D341Med (cell line): Measurements from ENCODE around the gene BRI3.

Experiments used
- DNase-seq: peaks from one replicate; pipeline ENCODE4 v3.0.0; 2012; ENCODE audit warnings: low spot score

The BRI3 gene

DNA sequence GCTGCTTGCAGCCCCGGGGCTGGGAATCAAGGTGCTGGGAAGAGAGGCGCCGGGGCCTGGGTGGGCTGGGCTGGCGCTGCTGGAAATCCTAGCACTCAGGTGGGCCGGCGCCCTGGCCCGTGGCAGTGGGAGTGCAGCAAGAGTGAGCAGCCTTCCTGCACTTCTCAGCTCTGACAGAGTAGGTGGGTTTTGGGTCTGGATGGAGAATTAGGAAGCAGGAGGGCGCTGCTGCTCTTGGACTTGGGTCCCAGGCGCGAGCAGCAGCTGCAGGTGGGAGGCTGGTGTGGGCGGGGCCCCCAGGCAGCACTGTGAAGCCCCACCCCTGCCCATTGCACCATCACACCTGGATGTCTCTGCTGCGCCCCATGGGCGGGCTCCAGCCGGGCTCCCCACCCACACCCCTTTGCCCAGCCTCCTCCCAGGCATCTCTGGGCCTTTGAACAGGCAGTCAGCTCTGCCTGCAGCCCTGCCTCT, 6.0 kb downstream of the BRI3 start:
- DNase-seq = peak; percentile 43

DNA sequence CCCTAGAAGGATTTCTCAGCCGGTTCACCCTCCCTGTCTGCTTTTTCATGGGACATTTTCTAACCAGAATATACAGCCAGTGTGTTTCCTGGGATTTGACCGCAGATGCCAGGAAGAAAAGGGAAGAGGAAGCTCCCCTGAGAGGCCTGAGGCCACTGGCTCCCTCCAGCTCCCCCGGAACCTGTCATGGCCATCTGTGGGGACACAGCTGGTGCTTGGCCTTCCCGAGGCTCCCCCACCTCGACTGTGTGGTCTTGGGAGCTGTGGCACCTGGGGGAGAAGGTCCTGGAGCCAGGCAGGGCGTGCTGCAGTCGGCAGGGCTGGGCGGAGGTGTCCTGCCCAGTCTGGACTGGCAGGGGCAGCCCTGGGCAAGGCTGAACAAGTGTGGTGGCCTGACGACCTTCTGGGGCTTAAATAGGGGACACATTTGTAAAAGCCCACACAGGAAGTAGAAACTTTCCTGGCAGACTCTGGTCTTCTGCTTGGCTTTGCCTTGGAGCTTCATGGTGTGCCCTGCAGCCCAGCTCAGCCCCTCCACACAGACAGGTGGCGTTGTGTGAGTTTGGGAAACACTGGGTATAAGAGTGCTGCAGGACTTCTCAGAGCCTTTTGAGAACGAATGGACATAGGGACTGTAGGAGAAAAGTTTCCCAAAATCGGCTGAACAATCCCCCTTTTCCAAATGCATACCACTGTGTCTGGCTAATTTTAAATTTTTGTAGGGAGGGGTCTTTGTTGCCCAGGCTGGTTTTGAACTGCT, 6.8 kb downstream of the BRI3 start:
- DNase-seq = peak; percentile 25

DNA sequence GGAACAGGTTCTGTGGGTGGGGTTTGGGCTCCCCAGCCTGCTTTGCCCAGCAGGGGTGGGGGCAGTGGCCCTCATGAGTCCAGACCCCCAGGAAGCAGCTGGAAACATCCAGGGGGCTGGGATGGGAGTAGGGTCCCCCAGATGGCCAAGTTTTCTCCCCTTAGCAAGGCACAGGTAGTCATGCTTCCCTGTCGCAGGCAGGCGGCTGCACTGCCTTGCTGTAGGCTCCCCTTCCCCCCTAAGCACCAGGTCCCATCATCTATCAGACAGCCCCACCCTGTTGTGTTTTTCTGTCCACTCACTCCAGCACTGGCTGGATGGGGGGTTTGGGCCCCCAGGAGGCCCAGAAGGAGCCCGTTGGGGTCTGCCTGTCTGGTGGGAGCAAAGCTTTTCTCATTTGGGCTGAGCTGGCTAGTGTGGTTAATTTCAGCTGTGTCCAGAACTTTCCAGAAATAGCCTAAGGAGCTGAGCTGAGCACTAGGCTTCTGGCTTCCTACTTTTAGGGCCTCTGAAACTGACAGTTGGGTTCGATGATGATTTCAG, 7.9 kb downstream of the BRI3 start:
- DNase-seq = peak; percentile 16

DNA sequence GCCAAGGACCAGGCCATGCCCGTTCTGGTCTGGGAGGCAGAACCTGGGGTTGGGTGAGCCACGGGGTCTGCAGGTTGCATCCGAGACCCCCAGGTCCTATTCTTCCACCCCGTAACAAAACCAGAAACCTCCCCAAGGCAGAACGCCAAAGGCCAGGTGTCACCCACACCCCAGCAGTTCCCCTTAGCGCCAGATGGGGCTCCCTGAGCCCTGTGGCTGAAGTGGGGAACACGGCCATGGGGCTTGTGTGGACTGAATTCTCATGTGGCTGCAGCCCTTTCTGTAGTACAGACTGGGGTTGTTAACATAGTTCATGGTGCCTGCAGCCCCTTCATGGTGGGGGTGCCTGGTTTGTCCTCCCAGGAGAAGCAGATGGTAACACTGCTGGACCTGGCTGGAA, 10.2 kb downstream of the BRI3 start:
- DNase-seq = peak; percentile 45

DNA sequence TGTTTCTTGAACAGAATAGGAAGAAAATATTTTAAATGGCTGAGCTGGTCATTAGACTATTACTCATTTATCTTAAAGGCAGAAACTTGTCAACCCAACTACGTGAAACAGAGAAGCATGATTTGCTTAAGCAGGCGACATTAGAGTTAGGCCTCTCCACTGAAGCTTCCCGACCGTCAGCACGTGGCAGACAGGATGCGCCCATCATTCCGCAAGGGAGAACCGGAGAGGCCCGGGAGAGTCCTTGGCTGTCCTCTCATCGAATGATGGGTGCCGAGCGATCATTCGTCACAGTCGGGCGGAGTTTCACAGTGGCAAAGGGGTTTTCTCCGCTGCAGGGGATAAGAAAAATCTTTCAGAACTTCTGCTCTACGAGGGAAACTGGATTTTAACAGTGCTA, 11.8 kb downstream of the BRI3 start:
- peak; percentile 11 for DNase-seq

DNA sequence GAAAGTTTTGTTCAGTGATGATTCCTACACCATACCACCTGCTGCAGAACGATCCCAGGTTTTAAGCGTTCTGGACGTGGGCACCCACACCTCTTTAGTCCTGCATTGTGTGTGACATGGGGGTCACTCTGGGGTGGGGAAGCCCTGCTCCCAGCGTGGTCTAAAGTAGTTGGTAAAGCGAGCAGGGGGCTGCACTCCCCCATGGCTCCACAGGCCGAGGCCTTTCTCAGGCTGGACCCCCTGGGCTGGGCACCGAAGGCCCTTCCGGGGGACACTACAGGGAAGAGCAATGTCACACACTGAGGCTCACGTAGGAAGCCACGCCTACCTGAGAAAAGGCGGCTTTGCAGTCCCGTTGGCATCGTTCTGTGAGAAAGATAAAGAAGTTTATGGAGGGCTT, 12.3 kb downstream of the BRI3 start:
- peak; percentile 8 for DNase-seq

DNA sequence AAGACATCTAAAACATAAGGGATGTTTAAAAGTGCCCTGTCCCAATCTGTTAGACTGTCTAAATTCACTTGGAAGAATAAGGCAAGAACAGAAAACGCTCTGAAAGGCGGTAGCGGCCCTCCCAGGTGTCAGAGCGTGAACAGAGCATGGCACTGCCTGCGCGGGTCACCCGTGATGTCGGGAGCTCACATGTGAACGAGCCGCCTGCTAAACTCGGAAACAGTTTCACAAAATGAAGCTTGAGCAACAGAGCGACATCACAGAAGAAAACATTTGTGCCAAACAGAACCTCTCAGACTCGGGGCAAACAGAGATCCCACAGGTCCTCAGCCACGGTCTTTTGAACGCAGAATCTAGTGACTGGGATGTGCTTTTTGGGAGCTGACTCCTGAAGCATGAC, 12.8 kb downstream of the BRI3 start:
- peak; percentile 19 for DNase-seq

DNA sequence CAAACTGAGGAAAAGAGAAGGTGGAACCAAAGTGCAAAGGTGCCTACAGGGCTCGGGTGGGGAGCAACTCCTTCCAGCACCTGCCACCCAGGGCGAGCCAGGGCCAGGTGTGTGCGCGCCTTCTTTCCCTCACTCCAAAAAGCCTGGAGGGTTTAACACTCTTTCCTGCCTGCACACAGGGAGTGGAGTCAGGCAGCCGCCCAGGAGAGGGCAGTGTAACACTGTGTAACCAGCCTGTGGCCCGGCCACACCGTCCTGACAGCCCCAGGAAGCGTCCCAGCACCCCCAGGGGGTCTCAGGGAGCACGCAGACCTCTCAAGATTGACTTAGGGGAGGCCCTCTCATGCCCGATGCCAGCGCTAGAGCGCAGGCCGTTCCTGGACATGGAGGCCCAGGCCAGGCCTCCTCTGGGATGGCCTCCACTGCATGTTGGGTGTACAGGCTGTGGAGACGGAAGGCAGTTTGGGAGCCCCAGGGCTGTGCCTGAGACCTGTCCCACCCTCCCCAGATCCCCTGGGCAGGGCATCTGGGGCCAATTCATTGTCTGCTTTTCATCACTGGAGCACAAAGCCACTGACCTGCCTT, 13.4 kb downstream of the BRI3 start:
- peak; percentile 90 for DNase-seq

DNA sequence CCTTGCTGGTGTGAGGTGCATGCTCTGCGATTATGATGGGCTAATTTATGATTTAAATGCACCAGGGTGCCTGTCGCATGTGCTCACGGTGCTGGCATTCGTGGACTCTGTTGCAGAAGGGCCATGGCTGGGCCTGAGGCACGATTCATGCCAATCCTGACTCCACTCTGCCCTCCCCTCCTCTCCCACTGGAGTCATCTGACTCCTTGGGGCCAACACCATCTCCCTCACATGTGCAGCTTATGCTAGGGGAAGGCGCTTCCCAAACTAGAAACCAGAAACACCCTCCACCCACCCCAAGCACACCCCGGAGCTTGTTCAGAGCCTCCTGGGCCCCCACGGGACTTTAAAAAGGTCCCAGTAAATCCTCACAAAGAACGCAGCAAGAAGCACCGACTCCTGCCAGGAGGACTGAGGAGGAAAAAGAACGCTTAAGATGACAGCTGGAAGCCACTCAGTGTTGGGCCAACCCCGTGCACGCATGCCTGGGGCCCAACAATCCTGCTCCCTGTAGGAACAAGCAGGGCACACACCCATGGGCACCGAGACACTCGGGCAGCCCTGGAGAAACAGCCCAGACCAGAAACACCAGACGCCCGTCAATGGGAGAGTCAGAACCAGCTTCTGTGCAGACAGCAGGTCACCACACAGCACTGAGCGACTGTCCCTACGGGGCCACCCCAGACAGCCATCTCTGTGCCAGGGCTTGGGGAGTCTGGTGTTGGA, 14.1 kb downstream of the BRI3 start:
- DNase-seq = peak; percentile 33

DNA sequence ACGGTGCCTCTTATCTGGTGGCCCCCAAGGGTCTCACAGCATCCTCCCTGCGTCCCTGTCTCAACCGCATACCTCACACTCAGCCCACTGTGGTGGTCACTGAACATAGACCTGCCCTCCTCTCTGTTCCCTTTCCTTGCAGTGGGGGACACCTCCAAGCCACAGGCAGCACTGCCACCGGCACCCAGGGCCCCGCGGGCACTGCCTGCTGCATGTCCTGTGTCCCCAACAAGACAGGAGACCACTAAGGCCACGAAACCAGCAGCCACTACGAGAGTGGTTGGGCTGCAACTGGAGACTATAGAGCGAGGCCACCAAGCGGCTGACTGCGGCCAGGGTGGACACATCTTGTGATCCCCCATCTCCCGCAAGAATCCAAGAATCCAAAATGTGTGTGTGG, 15.3 kb downstream of the BRI3 start:
- peak; percentile 17 for DNase-seq

DNA sequence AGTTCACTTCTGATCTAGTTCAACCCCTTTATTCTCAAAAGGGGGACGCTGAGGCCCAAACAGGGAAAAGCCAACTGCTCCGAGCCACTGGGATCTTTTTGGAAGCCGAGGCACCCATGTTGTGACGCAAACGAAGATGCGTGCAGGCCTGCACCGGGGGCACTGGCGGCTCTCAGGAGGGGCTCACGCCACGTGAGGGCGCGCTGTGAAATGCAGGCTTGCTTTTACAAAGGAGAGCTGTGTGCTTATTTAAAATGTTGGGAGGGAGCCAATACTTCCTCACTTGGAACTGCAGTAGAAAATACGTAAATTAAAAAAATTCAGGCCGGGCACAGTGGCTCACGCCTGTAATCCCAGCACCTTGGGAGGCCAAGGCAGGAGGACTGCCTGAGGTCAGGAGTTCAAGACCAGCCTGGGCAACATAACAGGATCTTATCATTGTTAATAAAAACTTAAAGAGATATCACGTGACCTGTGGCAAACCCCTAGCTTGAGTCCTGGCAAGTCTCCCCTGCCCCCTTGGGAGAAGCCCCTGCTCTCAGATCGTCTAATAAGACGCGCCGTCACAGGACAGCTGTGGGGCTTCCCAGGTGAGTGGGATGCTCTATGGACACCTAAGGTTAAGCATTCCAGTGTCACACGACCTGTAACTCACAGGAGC, 16.3 kb downstream of the BRI3 start:
- peak; percentile 18 for DNase-seq

DNA sequence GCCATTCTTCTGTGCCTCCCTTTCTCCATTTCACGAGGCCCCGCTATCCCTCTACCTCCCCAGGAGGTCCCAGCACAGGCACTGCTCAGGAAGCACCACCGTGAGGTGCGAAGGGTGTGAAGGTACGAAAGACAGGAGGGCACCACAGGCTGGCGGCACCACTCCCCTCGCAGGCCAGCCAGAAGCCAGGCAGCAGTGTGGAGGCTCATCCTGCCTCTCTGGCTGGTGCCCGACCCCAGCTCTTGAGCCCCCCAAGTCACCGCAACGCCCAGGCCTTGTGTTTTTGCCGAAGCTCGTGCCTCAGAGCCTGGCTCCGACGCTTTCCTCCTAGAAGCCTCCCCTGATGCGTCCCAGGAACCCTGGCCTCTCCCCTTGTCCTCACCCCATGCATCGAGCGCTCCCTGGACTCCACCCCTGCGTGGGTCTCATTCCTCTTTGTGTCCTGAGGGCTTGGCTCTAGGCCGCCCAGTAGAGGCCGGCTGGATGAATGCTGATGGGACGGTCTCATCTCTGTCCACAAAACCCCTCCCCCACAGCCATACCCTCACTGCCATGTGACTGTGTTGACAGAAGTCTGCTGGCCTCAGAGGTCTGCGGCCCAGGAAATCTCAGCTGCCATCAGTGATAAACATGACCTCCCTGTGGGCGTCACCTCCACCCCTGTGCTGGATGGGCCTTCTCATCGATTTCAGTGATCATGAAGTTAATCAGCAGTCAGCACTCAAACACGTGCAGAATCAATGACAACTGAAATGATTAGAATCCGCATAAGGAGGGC, 19.3 kb downstream of the BRI3 start:
- peak; percentile 12 for DNase-seq

DNA sequence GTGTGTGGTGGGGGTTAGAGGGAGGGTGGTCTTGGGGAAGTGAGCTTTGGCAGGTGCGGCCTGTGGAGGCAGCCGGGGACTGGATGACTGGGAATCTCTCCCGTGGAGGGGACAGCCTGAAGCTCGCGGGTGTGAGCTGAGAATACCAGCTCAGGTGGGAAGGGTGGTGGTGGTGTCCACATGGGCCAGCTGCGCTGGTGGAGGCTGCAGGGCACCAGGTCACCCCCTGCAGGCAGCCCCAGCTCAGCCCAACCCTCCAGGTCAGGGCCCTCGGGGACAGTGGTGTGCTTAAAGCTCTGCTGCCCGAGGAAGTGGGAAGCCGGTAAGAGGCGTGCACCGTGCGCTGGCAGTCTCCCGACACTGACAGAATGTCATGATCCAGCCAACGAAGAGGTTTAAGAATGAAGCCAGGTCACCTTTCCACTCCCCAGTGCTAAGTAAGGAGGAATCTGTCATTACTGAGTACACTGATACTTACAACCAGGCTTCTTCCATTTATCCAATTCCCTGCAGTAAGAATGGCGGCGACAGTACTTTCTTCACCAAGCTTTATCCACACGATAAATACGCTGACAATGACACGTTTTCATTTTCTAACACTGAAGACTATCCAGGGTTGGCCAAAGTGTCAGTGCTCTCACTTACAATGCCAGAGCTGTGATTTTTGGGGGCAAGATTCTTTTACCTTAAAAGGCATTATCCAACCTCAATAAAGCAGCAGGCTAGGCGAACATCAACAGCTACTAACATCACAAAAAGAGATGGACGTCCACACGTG, 20.4 kb downstream of the BRI3 start:
- DNase-seq = peak; percentile 13

DNA sequence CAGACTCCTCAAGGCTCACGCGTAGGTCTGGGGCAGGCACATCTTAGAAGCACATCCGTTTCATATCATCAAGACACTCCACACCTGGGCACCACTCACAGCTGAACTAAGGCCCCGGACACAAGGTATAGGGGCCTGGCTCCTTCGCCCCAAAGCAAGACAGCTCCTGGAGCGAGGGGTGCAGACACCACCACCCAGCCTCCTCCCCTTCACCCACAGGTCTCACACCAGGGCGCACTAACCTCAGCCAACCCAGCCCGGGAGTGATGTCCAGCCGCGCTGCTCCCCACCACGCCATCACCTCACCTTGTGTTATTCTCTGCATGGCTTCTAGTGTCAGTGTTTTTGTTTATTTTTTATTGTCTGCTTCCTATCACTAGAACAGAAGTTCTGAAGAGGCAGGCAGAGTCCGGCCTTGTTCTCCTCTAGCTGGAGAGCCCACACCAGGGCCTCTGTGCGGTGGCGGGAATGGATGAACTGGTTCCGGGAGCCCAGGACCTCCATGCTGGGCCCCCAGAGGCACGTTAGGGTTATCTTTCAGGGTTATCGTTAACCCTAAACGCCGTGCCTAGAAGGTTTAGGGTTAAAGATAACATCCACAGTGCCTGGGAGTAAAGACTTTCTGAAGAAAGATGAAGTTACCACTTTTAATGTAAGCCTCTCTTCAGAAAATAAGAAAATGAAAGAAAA, 21.8 kb downstream of the BRI3 start:
- DNase-seq = no peak

DNA sequence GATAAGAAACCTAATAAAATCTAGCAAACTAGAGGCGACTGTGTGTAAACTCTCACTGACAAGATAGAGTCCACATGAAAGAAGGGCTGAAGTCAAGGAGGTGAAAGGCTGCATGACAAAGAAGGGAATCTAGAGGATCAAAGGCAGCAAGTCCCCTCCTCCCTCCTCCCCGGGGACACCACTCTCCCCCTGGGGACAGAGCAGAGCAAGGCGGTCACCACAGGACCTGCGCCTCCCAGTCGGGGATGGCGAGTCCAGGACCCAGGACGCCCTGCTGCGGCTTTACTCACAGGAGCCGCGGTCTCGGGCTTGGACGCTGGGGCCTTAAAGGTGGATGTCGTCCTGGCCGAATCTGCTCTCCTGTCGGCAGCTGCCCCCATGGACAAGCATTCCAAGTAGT, 22.4 kb downstream of the BRI3 start:
- DNase-seq = no peak

DNA sequence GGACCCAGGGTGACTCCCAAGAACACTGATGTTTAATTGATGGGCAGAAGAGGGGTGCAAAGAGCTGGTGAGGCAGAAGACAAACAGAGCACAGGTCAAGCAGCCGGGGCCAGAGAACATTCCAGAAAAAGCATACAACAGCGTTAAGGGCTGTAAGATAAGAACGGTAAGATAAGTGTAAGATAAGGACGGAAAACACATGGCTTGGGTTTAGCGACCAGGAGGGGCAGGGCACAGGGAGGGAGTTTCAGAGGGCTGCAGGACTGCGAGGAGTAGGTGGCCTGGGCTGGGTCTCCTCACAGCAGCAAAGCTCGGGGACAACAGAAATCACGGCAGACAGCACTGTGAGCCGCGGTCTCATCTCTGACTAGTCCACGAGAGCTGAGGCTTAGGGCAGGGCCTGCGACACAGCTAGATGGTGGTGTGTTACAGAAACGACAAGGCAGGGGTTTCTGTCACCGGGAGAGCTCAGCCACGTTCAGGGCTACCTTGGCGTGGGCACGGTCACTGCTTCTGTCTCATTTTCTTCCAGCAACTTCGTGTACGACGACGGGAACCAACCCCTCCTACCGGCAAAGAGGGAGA, 24.6 kb downstream of the BRI3 start:
- DNase-seq = no peak

DNA sequence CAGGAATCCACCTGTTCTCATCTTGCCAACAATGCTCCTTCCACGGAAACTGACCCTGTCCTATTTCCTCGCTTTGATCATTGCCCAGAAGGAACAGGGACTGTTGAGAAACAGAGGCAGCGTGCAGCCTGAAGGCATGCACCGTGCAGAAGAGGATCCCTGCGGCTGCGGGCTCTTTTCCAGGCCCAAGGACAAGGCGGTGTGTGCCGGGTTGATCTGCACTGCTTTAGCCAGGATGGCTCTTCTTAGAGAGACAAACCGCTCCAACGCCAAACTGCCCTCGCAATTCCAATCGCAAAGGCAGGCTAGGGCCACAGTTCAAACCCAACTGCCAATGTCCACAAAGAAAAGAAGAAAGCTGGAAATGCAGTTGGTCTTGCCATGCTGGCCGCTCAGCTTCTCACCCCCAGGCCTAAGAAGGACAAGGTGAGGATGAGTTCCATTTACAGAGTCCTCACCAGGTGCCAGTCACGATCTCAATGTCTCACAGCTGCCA, 26.5 kb downstream of the BRI3 start:
- DNase-seq = no peak

DNA sequence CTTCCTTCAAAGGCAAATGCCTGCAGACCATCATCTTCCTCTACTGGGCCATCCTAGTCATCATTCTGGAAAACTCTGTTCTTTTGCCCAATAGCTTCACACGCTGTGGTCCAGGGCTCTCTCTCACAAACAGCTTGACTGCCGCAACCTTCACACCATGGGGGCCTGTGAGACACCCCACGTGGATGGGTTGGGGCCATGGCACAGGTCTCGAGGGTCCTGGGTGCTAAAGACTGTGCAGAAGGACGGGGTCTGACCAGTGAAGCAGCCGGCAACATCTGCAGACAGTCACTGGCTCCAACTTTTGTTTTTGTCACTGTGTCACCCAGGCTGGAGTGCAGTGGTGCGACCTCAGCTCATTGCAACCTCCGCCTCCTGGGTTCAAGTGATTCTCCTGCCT, 28.1 kb downstream of the BRI3 start:
- DNase-seq = no peak

DNA sequence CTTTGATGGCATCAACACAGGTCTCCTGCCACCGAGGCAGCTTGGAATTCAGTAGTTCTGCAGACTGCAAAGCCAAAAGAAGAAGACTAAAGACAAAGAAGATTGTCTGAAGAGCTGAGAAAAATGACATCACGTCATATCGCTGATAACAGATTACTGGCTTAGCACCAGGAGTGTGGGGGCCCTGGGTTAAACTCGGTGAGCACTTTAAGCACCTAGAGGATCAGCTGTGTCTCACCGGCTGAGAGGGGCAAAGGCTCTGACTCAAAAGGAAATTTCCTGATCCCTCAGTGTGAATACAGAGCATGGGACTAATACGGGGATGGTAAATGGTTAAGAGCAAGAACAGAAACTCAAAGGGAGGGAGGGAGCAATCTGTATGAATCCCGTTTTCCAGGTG, 30.7 kb downstream of the BRI3 start:
- peak; percentile 55 for DNase-seq

DNA sequence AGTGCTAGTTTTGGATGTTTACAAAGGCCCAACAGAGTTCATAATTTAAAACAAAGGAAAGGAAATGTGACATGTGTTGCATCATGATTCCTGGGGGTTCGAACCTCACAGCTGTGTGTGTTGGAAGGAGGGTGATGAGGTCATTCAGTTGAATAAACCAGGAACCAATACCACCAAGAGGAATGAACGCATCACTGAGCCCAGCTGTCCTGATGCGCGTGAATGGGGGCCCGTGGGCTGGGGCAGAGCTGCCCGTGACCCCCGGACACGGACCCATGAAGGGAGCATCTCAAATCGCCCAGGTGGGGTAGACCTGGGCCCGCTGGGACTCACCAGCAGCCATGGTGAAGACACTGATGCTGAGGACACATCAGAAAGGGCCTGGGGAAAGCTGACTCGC, 33.0 kb downstream of the BRI3 start:
- no peak for DNase-seq
